Panc1 (cell line): ENCODE results near the gene TMEM163. TPM values are rescaled to one million over a fixed set of nuclear protein-coding genes. Genes with fewer than 3 reads are reported as not detected.

ENCODE experiments used
- ATAC-seq: fragments of 200-7000 bp; cut with Tn5 transposase; 2 replicates; pipeline ENCODE4 v1.9.1; 2020; ENCODE audit warnings: mild to moderate bottlenecking, moderate library complexity
- BruUV-seq: library from RNA; stranded (reverse); fragments of 400-500 nt; replicated peaks from 2 replicates; lab custom pipeline; 2021; lab: Mats Ljungman, UMichigan
- CTCF ChIA-PET: fragments of 300-600 bp; sonication (Branson Sonifier 250); formaldehyde crosslinking; loops from one replicate; lab custom pipeline; 2022; ENCODE audit warnings: antibody characterized with exemption; lab: Charles Lee
- POLR2A ChIA-PET: fragments of 300-600 bp; sonication (Branson Sonifier 250); formaldehyde crosslinking; loops from one replicate; lab custom pipeline; 2022; ENCODE audit warnings: antibody characterized with exemption; lab: Charles Lee
- DNase-seq: peaks from one replicate; pipeline ENCODE4 v3.0.0-alpha.2; 2010; ENCODE audit warnings: low read depth, low spot score
- H3K27ac ChIP-seq: 2 replicates; pipeline ENCODE4 v1.5.1; 2011; ENCODE audit warnings: mild to moderate bottlenecking, low read length, inconsistent platforms
- H3K27me3 ChIP-seq: fragments of 200-500 bp; sonication (Bioruptor generic); 2 replicates; pipeline ENCODE4 v1.6.0; 2014; ENCODE audit warnings: low read length, inconsistent platforms; ENCODE audit not compliant: control insufficient read depth, insufficient read depth
- H3K36me3 ChIP-seq: fragments of 200-500 bp; sonication (Bioruptor generic); 2 replicates; pipeline ENCODE4 v1.5.1; 2014; ENCODE audit warnings: inconsistent platforms, mild to moderate bottlenecking, low read length, moderate library complexity; ENCODE audit not compliant: control insufficient read depth, insufficient read depth
- H3K4me1 ChIP-seq: 2 replicates; pipeline ENCODE4 v1.5.1; 2011; ENCODE audit warnings: inconsistent platforms, mild to moderate bottlenecking, low read length, moderate library complexity; ENCODE audit not compliant: control insufficient read depth, insufficient read depth
- H3K4me3 ChIP-seq, 2 experiments: 2 replicates each; pipeline ENCODE4 v1.5.1; 2011 to 2012; ENCODE audit warnings: low read depth in 2 of 2, low read length in 2 of 2, mild to moderate bottlenecking in 2 of 2, inconsistent platforms in 1 of 2, moderate library complexity in 1 of 2
- H3K9me3 ChIP-seq: fragments of 200-500 bp; sonication (Bioruptor generic); 2 replicates; pipeline ENCODE4 v1.5.1; 2014; ENCODE audit warnings: low read depth, mild to moderate bottlenecking, inconsistent platforms, low read length, moderate library complexity; ENCODE audit not compliant: control insufficient read depth, insufficient read depth
- POLR2AphosphoS5 ChIP-seq: IDR thresholded peaks from 2 replicates; pipeline ENCODE4 v1.6.1; 2012; ENCODE audit warnings: mild to moderate bottlenecking, low read depth, low read length, moderate library complexity
- SIN3A ChIP-seq: IDR thresholded peaks from 2 replicates; pipeline ENCODE4 v1.6.1; 2012; ENCODE audit warnings: low read depth, mild to moderate bottlenecking, low read length, moderate library complexity, borderline replicate concordance; ENCODE audit not compliant: insufficient read depth
- TCF7L2 ChIP-seq: IDR thresholded peaks from 2 replicates; pipeline ENCODE4 v1.6.1; 2011; ENCODE audit warnings: mild to moderate bottlenecking, low read depth, low read length, inconsistent platforms
- in situ Hi-C: cut with HindIII; loops from 2 replicates; pipeline ENCODE4 v1.10.0; 2016; ENCODE audit warnings: low sequenced_read_pairs, low pct_unique_long_range_greater_than_20kb
- intact Hi-C: fragments of 100-400 bp; cut with micrococcal nuclease; formaldehyde crosslinking; loops from one replicate; pipeline ENCODE4 v1.10.0; 2022; ENCODE audit not compliant: unreplicated experiment
- total RNA-seq: library from RNA; stranded (reverse); gene quantifications from one replicate; pipeline ENCODE4 v1.2.1, GENCODE V29; 2021; ENCODE audit not compliant: unreplicated experiment
- TF ChIP-seq, protein P1 (sequence below), 2 experiments: IDR thresholded peaks; 2 replicates each; pipeline ENCODE4 v1.6.1; 2011 to 2012; ENCODE audit warnings: low read depth in 2 of 2, control low read depth in 1 of 2, low read length in 1 of 2, mild to moderate bottlenecking in 1 of 2, moderate library complexity in 1 of 2; ENCODE audit not compliant: insufficient read depth in 1 of 2
- TF ChIP-seq, protein P2 (sequence below): fragments of 450-650 bp; IDR thresholded peaks from 2 replicates; pipeline ENCODE4 v1.5.1; 2017; ENCODE audit warnings: mild to moderate bottlenecking

TMEM163 gene
- total RNA-seq, 1 experiment from 2014 or later, result not detected

DNA sequence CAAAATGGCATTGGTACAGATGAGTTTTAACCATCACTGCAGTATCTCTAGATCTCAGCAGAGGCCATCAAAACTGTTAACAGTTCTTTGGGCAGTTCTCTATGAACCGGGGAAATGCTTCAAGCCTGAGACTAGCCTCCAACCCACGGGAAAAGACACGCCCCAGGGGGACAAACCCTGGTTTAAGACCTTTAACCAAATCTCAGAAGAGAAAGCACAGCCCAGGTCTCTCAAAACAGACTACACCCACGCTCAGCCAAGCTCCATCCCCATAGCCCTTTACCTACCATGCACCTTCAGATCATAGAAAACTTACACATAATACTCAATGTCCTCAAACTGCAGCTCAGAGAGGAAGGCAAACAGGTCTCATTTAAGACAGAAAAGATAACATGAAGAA is 78.3 kb downstream of the TMEM163 start:
- Histone ChIP-seq H3K36me3 (no peaks in the 10 kb centered on the region), H3K27ac (no peak overlapping the region), H3K9me3 (no peaks in the 10 kb centered on the region), H3K4me3 (no peak overlapping the region), H3K4me1 (no peaks in the 10 kb centered on the region), H3K27me3 (0 out of 2 replicates have a peak, but pooled peaks cover 5% of the 10 kb centered on the region)
- intact Hi-C loops, result no loop called here
- ATAC-seq (no peak), DNase-seq (no peak)
- in situ Hi-C loops, result no loop called here
- ChIA-PET CTCF (no interaction called here), POLR2A (no interaction called here)
- TF ChIP-seq, protein P1, sequence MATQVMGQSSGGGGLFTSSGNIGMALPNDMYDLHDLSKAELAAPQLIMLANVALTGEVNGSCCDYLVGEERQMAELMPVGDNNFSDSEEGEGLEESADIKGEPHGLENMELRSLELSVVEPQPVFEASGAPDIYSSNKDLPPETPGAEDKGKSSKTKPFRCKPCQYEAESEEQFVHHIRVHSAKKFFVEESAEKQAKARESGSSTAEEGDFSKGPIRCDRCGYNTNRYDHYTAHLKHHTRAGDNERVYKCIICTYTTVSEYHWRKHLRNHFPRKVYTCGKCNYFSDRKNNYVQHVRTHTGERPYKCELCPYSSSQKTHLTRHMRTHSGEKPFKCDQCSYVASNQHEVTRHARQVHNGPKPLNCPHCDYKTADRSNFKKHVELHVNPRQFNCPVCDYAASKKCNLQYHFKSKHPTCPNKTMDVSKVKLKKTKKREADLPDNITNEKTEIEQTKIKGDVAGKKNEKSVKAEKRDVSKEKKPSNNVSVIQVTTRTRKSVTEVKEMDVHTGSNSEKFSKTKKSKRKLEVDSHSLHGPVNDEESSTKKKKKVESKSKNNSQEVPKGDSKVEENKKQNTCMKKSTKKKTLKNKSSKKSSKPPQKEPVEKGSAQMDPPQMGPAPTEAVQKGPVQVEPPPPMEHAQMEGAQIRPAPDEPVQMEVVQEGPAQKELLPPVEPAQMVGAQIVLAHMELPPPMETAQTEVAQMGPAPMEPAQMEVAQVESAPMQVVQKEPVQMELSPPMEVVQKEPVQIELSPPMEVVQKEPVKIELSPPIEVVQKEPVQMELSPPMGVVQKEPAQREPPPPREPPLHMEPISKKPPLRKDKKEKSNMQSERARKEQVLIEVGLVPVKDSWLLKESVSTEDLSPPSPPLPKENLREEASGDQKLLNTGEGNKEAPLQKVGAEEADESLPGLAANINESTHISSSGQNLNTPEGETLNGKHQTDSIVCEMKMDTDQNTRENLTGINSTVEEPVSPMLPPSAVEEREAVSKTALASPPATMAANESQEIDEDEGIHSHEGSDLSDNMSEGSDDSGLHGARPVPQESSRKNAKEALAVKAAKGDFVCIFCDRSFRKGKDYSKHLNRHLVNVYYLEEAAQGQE (IDR thresholded peaks at IDR 0.05; ENCODE audit: insufficient read depth in 1 of 2, low read depth in 2 of 2, low read length in 1 of 2), result no peak
- TF ChIP-seq SIN3A (no peak), POLR2AphosphoS5 (no peak), TCF7L2 (no peak)
- TF ChIP-seq, protein P2, sequence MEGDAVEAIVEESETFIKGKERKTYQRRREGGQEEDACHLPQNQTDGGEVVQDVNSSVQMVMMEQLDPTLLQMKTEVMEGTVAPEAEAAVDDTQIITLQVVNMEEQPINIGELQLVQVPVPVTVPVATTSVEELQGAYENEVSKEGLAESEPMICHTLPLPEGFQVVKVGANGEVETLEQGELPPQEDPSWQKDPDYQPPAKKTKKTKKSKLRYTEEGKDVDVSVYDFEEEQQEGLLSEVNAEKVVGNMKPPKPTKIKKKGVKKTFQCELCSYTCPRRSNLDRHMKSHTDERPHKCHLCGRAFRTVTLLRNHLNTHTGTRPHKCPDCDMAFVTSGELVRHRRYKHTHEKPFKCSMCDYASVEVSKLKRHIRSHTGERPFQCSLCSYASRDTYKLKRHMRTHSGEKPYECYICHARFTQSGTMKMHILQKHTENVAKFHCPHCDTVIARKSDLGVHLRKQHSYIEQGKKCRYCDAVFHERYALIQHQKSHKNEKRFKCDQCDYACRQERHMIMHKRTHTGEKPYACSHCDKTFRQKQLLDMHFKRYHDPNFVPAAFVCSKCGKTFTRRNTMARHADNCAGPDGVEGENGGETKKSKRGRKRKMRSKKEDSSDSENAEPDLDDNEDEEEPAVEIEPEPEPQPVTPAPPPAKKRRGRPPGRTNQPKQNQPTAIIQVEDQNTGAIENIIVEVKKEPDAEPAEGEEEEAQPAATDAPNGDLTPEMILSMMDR, result no peak
- BruUV-seq, result no TSS peak

DNA sequence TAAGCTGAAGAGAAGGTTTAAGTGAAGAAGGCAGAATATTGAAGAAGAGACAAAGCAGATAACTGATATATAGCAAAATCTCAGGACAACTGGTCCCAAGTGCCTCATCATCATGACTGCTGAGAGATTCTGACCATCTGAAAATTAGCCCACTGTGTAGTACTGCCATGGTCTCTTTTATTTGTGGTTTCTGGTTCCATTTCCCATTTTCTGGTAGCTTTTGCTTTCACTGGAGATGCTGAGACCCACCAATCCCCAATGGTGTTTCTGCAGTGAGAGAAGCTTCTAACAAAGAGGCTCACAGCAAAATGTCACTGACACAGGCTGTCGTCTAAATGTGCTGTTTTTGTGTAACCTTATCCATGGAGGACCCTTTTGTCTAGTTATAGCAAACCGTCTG is 79.5 kb downstream of the TMEM163 start:
- H3K27ac ChIP-seq, result no peak overlapping the region
- POLR2A ChIA-PET, result interaction anchor here (0.6 kb wide), 1 partner anchor 1102 kb away, joined by 16 read pairs; the partner anchor contains the start of gene UBXN4
- no peak overlapping the region for H3K4me3 ChIP-seq
- 0 out of 2 replicates have a peak, but pooled peaks cover 5% of the 10 kb centered on the region for H3K27me3 ChIP-seq
- intact Hi-C loops, result no loop called here
- no peaks in the 10 kb centered on the region for H3K4me1 ChIP-seq
- TF ChIP-seq, protein P1 (IDR thresholded peaks at IDR 0.05; ENCODE audit: insufficient read depth in 1 of 2, low read depth in 2 of 2, low read length in 1 of 2), result no peak
- TF ChIP-seq, protein P2, result no peak
- TF ChIP-seq SIN3A (no peak), POLR2AphosphoS5 (no peak), TCF7L2 (no peak)
- no TSS peak for BruUV-seq
- no peaks in the 10 kb centered on the region for H3K9me3 ChIP-seq
- DNase-seq (no peak), ATAC-seq (no peak)
- H3K36me3 ChIP-seq, result no peaks in the 10 kb centered on the region
- CTCF ChIA-PET, result no interaction called here
- in situ Hi-C loops, result no loop called here
